K562 (cell line): ENCODE results near the gene RNASE2.

Experiments
- CTCF ChIP-seq, 3 experiments: IDR thresholded peaks in 2 of 3; conservative IDR thresholded peaks in 1 of 3; 2 replicates each; pipeline ENCODE4 v1.5.1; 2011 to 2012; ENCODE audit warnings: low read length in 3 of 3, mild to moderate bottlenecking in 3 of 3, control low read depth in 2 of 3, improper control_type of control experiment in 1 of 3, inconsistent platforms in 1 of 3, low read depth in 1 of 3, mixed read lengths in 1 of 3, moderate library complexity in 1 of 3; ENCODE audit not compliant: insufficient read depth in 2 of 3
- EHMT2 ChIP-seq: fragments of 450-650 bp; IDR thresholded peaks from 2 replicates; pipeline ENCODE4 v1.6.1; 2018; ENCODE audit warnings: antibody characterized with exemption
- FOXM1 ChIP-seq, 2 experiments: fragments of 450-650 bp in 1 of 2; sonication (generic) in 1 of 2; formaldehyde crosslinking in 1 of 2; IDR thresholded peaks; 2 replicates each; pipeline versions ENCODE4 v1.6.1 to v1.9.0; 2017 to 2022; ENCODE audit warnings: low read depth in 2 of 2, mild to moderate bottlenecking in 2 of 2, missing genetic modification reagents in 1 of 2, moderate library complexity in 1 of 2
- GATA2 ChIP-seq: sonication (generic); formaldehyde crosslinking; IDR thresholded peaks from 2 replicates; pipeline ENCODE4 v1.4.0; 2020; ENCODE audit warnings: mild to moderate bottlenecking, missing genetic modification reagents
- JUN ChIP-seq, 2 experiments: sonication (generic) in 1 of 2; formaldehyde crosslinking in 1 of 2; IDR thresholded peaks; 2 replicates each; pipeline versions ENCODE4 v1.6.1 to v1.8.0; 2012 to 2022; ENCODE audit warnings: borderline replicate concordance in 2 of 2, mild to moderate bottlenecking in 2 of 2, improper control_type of control experiment in 1 of 2, low read depth in 1 of 2, low read length in 1 of 2, missing genetic modification reagents in 1 of 2
- SAP30 ChIP-seq: fragments of 200-600 bp; sonication (generic); IDR thresholded peaks from 2 replicates; pipeline ENCODE4 v1.6.1; 2012; ENCODE audit warnings: borderline replicate concordance, low read depth, mild to moderate bottlenecking, moderate library complexity, low read length, control low read depth, inconsistent platforms; ENCODE audit not compliant: insufficient read depth, poor library complexity, severe bottlenecking
- SIRT6 ChIP-seq: IDR thresholded peaks from one replicate; pipeline ENCODE4 v1.6.1; 2012; ENCODE audit warnings: low read depth, mild to moderate bottlenecking, control low read depth, inconsistent platforms, low read length, moderate library complexity
- SMARCA5 ChIP-seq: fragments of 450-650 bp; IDR thresholded peaks from 2 replicates; pipeline ENCODE4 v1.6.1; 2016

GRCh38 chr14:20905676-20906075, 49.6 kb upstream of the RNASE2 start:
- TF ChIP-seq SAP30 (no peak), SMARCA5 (no peak), SIRT6 (no peak), GATA2 (CRISPR knock-in tag) (no peak), JUN (IDR thresholded peaks at IDR 0.05; ENCODE audit: borderline replicate concordance, low read depth, low read length) (no peak), JUN (CRISPR knock-in tag; IDR thresholded peaks at IDR 0.05; ENCODE audit: borderline replicate concordance) (no peak), CTCF (IDR thresholded peaks at IDR 0.05 in 2 of 3, conservative IDR thresholded peaks at IDR 0.05 in 1 of 3; ENCODE audit: insufficient read depth in 2 of 3, low read depth in 1 of 3, low read length in 3 of 3) (no peak), EHMT2 (no peak), FOXM1 (IDR thresholded peaks at IDR 0.05; ENCODE audit: low read depth) (no peak), FOXM1 (CRISPR knock-in tag; IDR thresholded peaks at IDR 0.05; ENCODE audit: low read depth) (no peak)
